Breast epithelium (tissue), 4 donors: ENCODE measurements around the gene MME. TPM values are rescaled to one million over a fixed set of nuclear protein-coding genes. Genes with fewer than 3 reads are reported as not detected.
A peak's percentile ranks its signal among the peaks of the same experiment; 100 is the strongest.

Source experiments
- DNase-seq, 2 donors: peaks; one replicate each; pipeline ENCODE4 v3.0.0-alpha.2; 2019; ENCODE audit warnings: low spot score in 2 of 2
- H3K27ac ChIP-seq, 2 donors: fragments of 200-600 bp; sonication (generic) in 1 of 2; one replicate each; pipeline ENCODE4 v1.5.1; 2016 to 2019; ENCODE audit warnings: mild to moderate bottlenecking in 1 of 2
- H3K27me3 ChIP-seq, 2 donors: fragments of 200-600 bp; sonication (generic) in 1 of 2; one replicate each; pipeline versions ENCODE4 v1.5.1 to v1.6.0; 2017 to 2019; ENCODE audit warnings: control low read depth in 1 of 2, mild to moderate bottlenecking in 1 of 2
- H3K36me3 ChIP-seq: fragments of 200-600 bp; one replicate; pipeline ENCODE4 v1.5.1; 2019
- H3K4me1 ChIP-seq, 2 donors: fragments of 200-600 bp; sonication (generic); one replicate each; pipeline ENCODE4 v1.5.1; 2016 to 2019; ENCODE audit warnings: control low read depth in 1 of 2
- H3K4me3 ChIP-seq, 3 donors: fragments of 200-600 bp; sonication (generic); 1 replicate in 2 of 3; 2 replicates in 1 of 3; pipeline ENCODE4 v1.5.1; 2016 to 2019; ENCODE audit warnings: mild to moderate bottlenecking in 3 of 3, moderate library complexity in 2 of 3
- H3K9me3 ChIP-seq, 2 donors: fragments of 200-600 bp; sonication (generic) in 1 of 2; one replicate each; pipeline ENCODE4 v1.5.1; 2016 to 2019; ENCODE audit warnings: control low read depth in 1 of 2
- CTCF ChIP-seq, 3 donors: fragments of 450-650 bp; IDR thresholded peaks; one replicate each; pipeline ENCODE4 v1.5.1; 2016 to 2017; ENCODE audit warnings: antibody characterized with exemption in 3 of 3, mild to moderate bottlenecking in 3 of 3, moderate library complexity in 3 of 3
- POLR2A ChIP-seq: fragments of 450-650 bp; IDR thresholded peaks from one replicate; pipeline ENCODE4 v1.6.1; 2016; ENCODE audit warnings: antibody characterized with exemption, mild to moderate bottlenecking, moderate library complexity
- POLR2AphosphoS5 ChIP-seq, 3 donors: sonication (generic); formaldehyde crosslinking; IDR thresholded peaks; one replicate each; pipeline ENCODE4 v1.6.1; 2017; ENCODE audit warnings: antibody characterized with exemption in 3 of 3
- intact Hi-C: fragments of 100-400 bp; cut with DNase I; formaldehyde crosslinking; loops from one replicate; pipeline ENCODE4 v1.15.1; 2023; ENCODE audit warnings: low total_unique reads
- total RNA-seq, 3 donors: library from RNA; depleted of rRNA; stranded (reverse); fragments of >200 nt; gene quantifications; one replicate each; pipeline ENCODE4 v1.1.0, GENCODE V29; 2016

MME gene
- total RNA-seq, 3 donors from 2014 or later: 114 to 155 (median 119) TPM

DNA sequence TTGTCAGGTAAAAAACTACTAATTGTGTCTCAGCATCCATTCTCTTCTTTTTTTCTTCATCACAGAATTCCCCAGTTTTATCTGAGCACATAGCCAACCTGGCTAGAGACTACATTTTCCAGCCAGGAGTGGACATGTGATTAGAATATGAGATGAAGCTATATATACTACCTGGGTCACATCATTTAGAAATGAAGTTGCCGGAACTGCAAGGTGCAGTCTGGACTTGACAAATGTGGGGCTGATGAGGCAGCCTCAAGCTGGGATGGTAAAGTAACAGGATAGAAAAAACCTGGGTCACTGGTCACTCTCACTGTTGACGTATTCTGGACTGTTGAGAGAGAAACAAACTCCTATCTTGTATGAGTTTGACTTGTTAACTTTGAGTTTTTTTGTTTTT is 113.7 kb downstream of the MME start:
- H3K27me3 ChIP-seq: no peaks in the 10 kb centered on the region
- intact Hi-C loops: no loop called here
- no peaks in the 10 kb centered on the region for H3K4me1 ChIP-seq
- no peaks in the 10 kb centered on the region for H3K36me3 ChIP-seq
- H3K9me3 ChIP-seq: no peaks in the 10 kb centered on the region
- no peak for DNase-seq
- H3K27ac ChIP-seq: no peak overlapping the region
- H3K4me3 ChIP-seq: no peak overlapping the region
- TF ChIP-seq CTCF (IDR thresholded peaks at IDR 0.05) (no peak), POLR2AphosphoS5 (IDR thresholded peaks at IDR 0.05) (no peak), POLR2A (no peak)

GRCh38 chr3:155194973-155195957 is 115.1 kb downstream of the MME start:
- H3K27me3 ChIP-seq: no peaks in the 10 kb centered on the region
- intact Hi-C loops: no loop called here

GRCh38 chr3:155196131-155197021 is 116.3 kb downstream of the MME start:
- H3K36me3 ChIP-seq: no peaks in the 10 kb centered on the region
- no peak overlapping the region for H3K4me3 ChIP-seq
- no peaks in the 10 kb centered on the region for H3K4me1 ChIP-seq
- TF ChIP-seq CTCF (IDR thresholded peaks at IDR 0.05) (no peak), POLR2A (no peak), POLR2AphosphoS5 (IDR thresholded peaks at IDR 0.05) (no peak)
- H3K9me3 ChIP-seq: no peaks in the 10 kb centered on the region
- intact Hi-C loops: no loop called here
- DNase-seq: no peak
- no peaks in the 10 kb centered on the region for H3K27me3 ChIP-seq
- no peak overlapping the region for H3K27ac ChIP-seq

More at GRCh38 chr3:155194973-155195957, 115.1 kb downstream of the MME start:
- H3K36me3 ChIP-seq: no peaks in the 10 kb centered on the region
- no peaks in the 10 kb centered on the region for H3K9me3 ChIP-seq
- no peak overlapping the region for H3K4me3 ChIP-seq
- no peak for DNase-seq
- no peaks in the 10 kb centered on the region for H3K4me1 ChIP-seq
- no peak overlapping the region for H3K27ac ChIP-seq
- TF ChIP-seq POLR2A: no peak

DNA sequence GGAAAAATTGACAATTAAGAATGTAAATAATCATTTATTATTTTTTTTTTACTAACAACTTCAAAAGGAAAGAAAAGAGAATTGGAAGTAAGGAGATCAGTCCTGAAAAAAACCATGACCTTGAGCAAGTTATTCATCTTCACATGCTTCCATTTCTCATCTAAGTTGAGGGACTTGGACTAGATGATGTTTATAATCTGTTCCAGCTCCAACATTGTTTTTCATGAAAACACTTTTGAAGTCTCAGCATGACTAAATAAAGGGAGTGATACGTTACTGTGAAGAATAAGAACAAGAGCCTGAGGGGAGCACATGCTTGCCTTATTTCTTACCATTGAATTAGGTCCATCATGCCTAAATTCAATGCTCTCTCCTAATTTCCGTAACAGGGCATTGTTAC is 117.7 kb downstream of the MME start:
- Histone ChIP-seq H3K4me3 (no peak overlapping the region), H3K4me1 (no peaks in the 10 kb centered on the region), H3K27me3 (no peaks in the 10 kb centered on the region), H3K9me3 (no peaks in the 10 kb centered on the region), H3K27ac (peak overlapping the region in 1 of 2 donors; percentile 30), H3K36me3 (no peaks in the 10 kb centered on the region)
- intact Hi-C loops: no loop called here
- DNase-seq: no peak
- no peak for TF ChIP-seq POLR2AphosphoS5 (IDR thresholded peaks at IDR 0.05)
- no peak for TF ChIP-seq CTCF (IDR thresholded peaks at IDR 0.05)
- TF ChIP-seq POLR2A: no peak

DNA sequence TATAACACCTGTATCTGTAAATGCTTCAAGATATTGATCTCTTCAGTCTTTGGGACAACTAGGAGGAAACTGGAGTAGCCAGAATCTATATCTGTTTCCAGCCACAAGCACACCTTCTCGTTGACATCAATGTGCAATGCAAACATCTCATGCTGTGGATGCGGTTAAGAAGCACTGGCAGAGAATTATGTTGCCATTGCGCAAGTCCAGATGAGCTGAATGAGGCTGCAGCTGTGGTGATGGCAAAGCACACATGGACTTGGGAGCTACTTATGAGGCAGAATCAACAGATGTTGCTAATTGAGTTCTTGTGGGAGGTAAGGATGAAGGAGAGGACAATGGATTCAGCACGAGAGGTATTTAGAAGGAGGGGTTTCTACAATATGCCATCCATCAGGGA is 122.5 kb downstream of the MME start:
- Histone ChIP-seq H3K27ac (no peak overlapping the region), H3K27me3 (no peaks in the 10 kb centered on the region), H3K4me1 (no peaks in the 10 kb centered on the region), H3K9me3 (no peaks in the 10 kb centered on the region), H3K36me3 (no peaks in the 10 kb centered on the region), H3K4me3 (no peak overlapping the region)
- TF ChIP-seq POLR2A: no peak
- TF ChIP-seq POLR2AphosphoS5 (IDR thresholded peaks at IDR 0.05): no peak
- TF ChIP-seq CTCF (IDR thresholded peaks at IDR 0.05): no peak
- DNase-seq: no peak
- intact Hi-C loops: no loop called here
